H9 (cell line): ENCODE data around the gene KAT8. TPM values are rescaled to one million over a fixed set of nuclear protein-coding genes. Genes with fewer than 3 reads are reported as not detected.
A peak's percentile ranks its signal among the peaks of the same experiment; 100 is the strongest.
"Not testable (repeated sequence)": the region's sequence is repeated elsewhere in the genome, so short reads cannot be mapped to it uniquely, and the experiment has no call there.

Experiments
- DNase-seq: peaks from one replicate; pipeline ENCODE4 v3.0.0-alpha.2; 2017
- H2AFZ ChIP-seq: one replicate; pipeline ENCODE4 v1.6.1; 2013; ENCODE audit warnings: mild to moderate bottlenecking, low read length, control low read depth, moderate library complexity
- H2AK5ac ChIP-seq: 2 replicates; pipeline ENCODE4 v1.6.1; 2013; ENCODE audit warnings: low read length, control low read depth, mixed read lengths; ENCODE audit not compliant: insufficient read length
- H2BK120ac ChIP-seq: one replicate; pipeline ENCODE4 v1.6.1; 2013; ENCODE audit warnings: low read depth, mild to moderate bottlenecking, low read length, control low read depth, inconsistent platforms; ENCODE audit not compliant: poor library complexity, severe bottlenecking
- H2BK12ac ChIP-seq: 2 replicates; pipeline ENCODE4 v1.6.1; 2013; ENCODE audit warnings: low read length, control low read depth, mixed read lengths, low read depth; ENCODE audit not compliant: insufficient read length
- H2BK15ac ChIP-seq: 2 replicates; pipeline ENCODE4 v1.6.1; 2013; ENCODE audit warnings: low read depth, low read length, control low read depth
- H2BK20ac ChIP-seq: one replicate; pipeline ENCODE4 v1.6.1; 2013; ENCODE audit warnings: low read depth, mild to moderate bottlenecking, low read length, control low read depth, inconsistent platforms; ENCODE audit not compliant: poor library complexity, severe bottlenecking
- H2BK5ac ChIP-seq: 2 replicates; pipeline ENCODE4 v1.6.1; 2013; ENCODE audit warnings: low read length, control low read depth, mixed read lengths; ENCODE audit not compliant: insufficient read length
- H3K14ac ChIP-seq: 2 replicates; pipeline ENCODE4 v1.6.1; 2013; ENCODE audit warnings: low read length, control low read depth; ENCODE audit not compliant: insufficient read depth
- H3K18ac ChIP-seq: 2 replicates; pipeline ENCODE4 v1.6.1; 2013; ENCODE audit warnings: low read depth, mild to moderate bottlenecking, mixed read lengths, low read length, control low read depth; ENCODE audit not compliant: insufficient read length
- H3K23ac ChIP-seq: 2 replicates; pipeline ENCODE4 v1.6.1; 2013; ENCODE audit warnings: low read length, control low read depth, mixed read lengths, low read depth; ENCODE audit not compliant: insufficient read length
- H3K23me2 ChIP-seq: 2 replicates; pipeline ENCODE4 v1.6.1; 2013; ENCODE audit warnings: low read depth, mild to moderate bottlenecking, mixed read lengths, low read length, control low read depth; ENCODE audit not compliant: insufficient read length, poor library complexity, severe bottlenecking
- H3K27ac ChIP-seq: 2 replicates; pipeline ENCODE4 v1.5.1; 2013; ENCODE audit warnings: low read length, control low read depth, mixed read lengths, low read depth; ENCODE audit not compliant: insufficient read length
- H3K27me3 ChIP-seq: 2 replicates; pipeline ENCODE4 v1.6.1; 2013; ENCODE audit warnings: low read length, control low read depth, inconsistent platforms; ENCODE audit not compliant: insufficient read depth
- H3K4ac ChIP-seq: 2 replicates; pipeline ENCODE4 v1.6.1; 2013; ENCODE audit warnings: low read depth, mild to moderate bottlenecking, control low read depth, inconsistent platforms, low read length, moderate library complexity
- H3K4me1 ChIP-seq: 2 replicates; pipeline ENCODE4 v1.6.1; 2013; ENCODE audit warnings: low read length, control low read depth, inconsistent platforms; ENCODE audit not compliant: insufficient read depth
- H3K4me2 ChIP-seq: 2 replicates; pipeline ENCODE4 v1.6.1; 2013; ENCODE audit warnings: low read length, control low read depth, mixed read lengths; ENCODE audit not compliant: insufficient read length, insufficient read depth
- H3K56ac ChIP-seq: 2 replicates; pipeline ENCODE4 v1.6.1; 2013; ENCODE audit warnings: low read depth, mild to moderate bottlenecking, mixed read lengths, low read length, control low read depth; ENCODE audit not compliant: insufficient read length
- H3K79me1 ChIP-seq: 2 replicates; pipeline ENCODE4 v1.6.1; 2013; ENCODE audit warnings: low read depth, mild to moderate bottlenecking, moderate library complexity, low read length, control low read depth, inconsistent platforms; ENCODE audit not compliant: insufficient read depth, poor library complexity, severe bottlenecking
- H3K79me2 ChIP-seq: 2 replicates; pipeline ENCODE4 v1.6.1; 2013; ENCODE audit warnings: low read length, control low read depth, inconsistent platforms; ENCODE audit not compliant: insufficient read depth
- H3K9ac ChIP-seq: 2 replicates; pipeline ENCODE4 v1.6.1; 2013; ENCODE audit warnings: low read length, control low read depth, mixed read lengths; ENCODE audit not compliant: insufficient read length; ENCODE audit errors: extremely low read depth
- H3K9me3 ChIP-seq: one replicate; pipeline ENCODE4 v1.6.1; 2013; ENCODE audit warnings: low read depth, low read length, inconsistent platforms; ENCODE audit not compliant: control insufficient read depth
- H3T11ph ChIP-seq: one replicate; pipeline ENCODE4 v1.6.1; 2013; ENCODE audit warnings: mild to moderate bottlenecking, low read length, control low read depth, inconsistent platforms
- H4K20me1 ChIP-seq: one replicate; pipeline ENCODE4 v1.6.1; 2013; ENCODE audit not compliant: control insufficient read depth, insufficient read length, insufficient read depth
- H4K5ac ChIP-seq: 2 replicates; pipeline ENCODE4 v1.6.1; 2013; ENCODE audit warnings: low read depth, mild to moderate bottlenecking, mixed read lengths, low read length, control low read depth; ENCODE audit not compliant: insufficient read length
- H4K8ac ChIP-seq: replicated peaks from 2 replicates; pipeline ENCODE4 v1.6.1; 2013; ENCODE audit warnings: low read length, control low read depth, mixed read lengths, low read depth; ENCODE audit not compliant: insufficient read length
- H4K91ac ChIP-seq: 2 replicates; pipeline ENCODE4 v1.6.1; 2013; ENCODE audit warnings: low read depth, mild to moderate bottlenecking, moderate library complexity, mixed read lengths, low read length, control low read depth; ENCODE audit not compliant: insufficient read length
- H3K27ac Mint-ChIP-seq, 3 experiments: 2 replicates in 2 of 3; 3 replicates in 1 of 3; pipeline ENCODE4 v1.8.0; 2020 to 2021; ENCODE audit warnings: mixed read lengths in 3 of 3, mild to moderate bottlenecking in 1 of 3, moderate library complexity in 1 of 3
- H3K27me3 Mint-ChIP-seq: 2 replicates; pipeline ENCODE4 v1.8.0; 2021; ENCODE audit warnings: low read depth, mild to moderate bottlenecking, moderate library complexity, mixed read lengths
- H3K36me3 Mint-ChIP-seq, 3 experiments: 2 replicates in 2 of 3; 3 replicates in 1 of 3; pipeline ENCODE4 v1.8.0; 2020 to 2021; ENCODE audit warnings: low read depth in 3 of 3, mixed read lengths in 3 of 3; ENCODE audit not compliant: insufficient read depth in 1 of 3
- H3K4me1 Mint-ChIP-seq, 2 experiments: 2 replicates each; pipeline ENCODE4 v1.8.0; 2020; ENCODE audit warnings: mixed read lengths in 2 of 2
- H3K4me3 Mint-ChIP-seq, 2 experiments: 2 replicates in 1 of 2; 3 replicates in 1 of 2; pipeline ENCODE4 v1.8.0; 2020 to 2021; ENCODE audit warnings: mild to moderate bottlenecking in 2 of 2, mixed read lengths in 2 of 2, moderate library complexity in 1 of 2
- H3K9me3 Mint-ChIP-seq, 2 experiments: 2 replicates in 1 of 2; 3 replicates in 1 of 2; pipeline ENCODE4 v1.8.0; 2020; ENCODE audit warnings: mild to moderate bottlenecking in 2 of 2, mixed read lengths in 2 of 2, moderate library complexity in 1 of 2
- CTCF ChIP-seq: fragments of 200-600 bp; sonication (generic); conservative IDR thresholded peaks from 3 replicates; pipeline ENCODE4 v1.8.0; 2021; ENCODE audit warnings: antibody characterized with exemption, mild to moderate bottlenecking
- WGBS: extraction: QIAGEN DNeasy Blood & Tissue Kit; methylation state at CpG from one replicate; pipeline ENCODE4 v1.1.7; 2013; ENCODE audit warnings: missing lambda C conversion rate, low lambda C conversion rate, mixed read lengths; ENCODE audit not compliant: insufficient read length; ENCODE audit errors: extremely low coverage; 5-methylcytosine and 5-hydroxymethylcytosine counted together
- total RNA-seq: library from RNA; stranded (reverse); gene quantifications from 2 replicates; pipeline ENCODE4 v1.2.1, GENCODE V29; 2021

Gene KAT8
- total RNA-seq, 1 experiment from 2014 or later: 52.1 TPM

GRCh38 chr16:31143694-31144148 lies 26.3 kb downstream of the KAT8 start:
- Histone ChIP-seq H4K8ac (no peak overlapping the region), H4K5ac (no peak overlapping the region), H2AFZ (no peak overlapping the region), H3K23ac (no peak overlapping the region), H2AK5ac (no peak overlapping the region), H3K9ac (no peak overlapping the region), H3K18ac (no peak overlapping the region), H3K56ac (no peak overlapping the region), H3K79me1 (no peaks in the 10 kb centered on the region), H2BK15ac (no peak overlapping the region; the same call in 1 of the 2 replicates), H2BK20ac (no peak overlapping the region), H3K14ac (no peak overlapping the region), H3K4ac (no peak overlapping the region), H3K27me3 (no peaks in the 10 kb centered on the region; the same call in 1 of the 2 replicates), H3K79me2 (no peaks in the 10 kb centered on the region), H2BK12ac (no peak overlapping the region), H4K20me1 (no peaks in the 10 kb centered on the region), H3K4me2 (no peak overlapping the region), H2BK120ac (no peak overlapping the region), H2BK5ac (no peak overlapping the region), H3K9me3 (no peaks in the 10 kb centered on the region), H3K4me1 (peaks cover 4% of the 10 kb centered on the region), H3K23me2 (peaks cover 7% of the 10 kb centered on the region), H3K27ac (no peak overlapping the region), H3T11ph (no peak overlapping the region), H4K91ac (no peak overlapping the region)
- DNase-seq: no peak
- TF ChIP-seq CTCF: peak; percentile 35
- H3K27me3 Mint-ChIP-seq: peaks cover 46% of the 10 kb centered on the region
- no peaks in the 10 kb centered on the region; a peak in 1 of 5 replicates for H3K9me3 Mint-ChIP-seq
- no peak overlapping the region for H3K27ac Mint-ChIP-seq
- H3K4me1 Mint-ChIP-seq: peaks cover 24 to 46% of the 10 kb centered on the region in 2 experiments
- no peaks in the 10 kb centered on the region for H3K36me3 Mint-ChIP-seq
- WGBS: no CpG with 5 or more reads among the region's 8 CpGs
- peak overlapping the region in 1 of 2 experiments; percentile 24; a peak in 2 of 5 replicates for H3K4me3 Mint-ChIP-seq

GRCh38 chr16:31144418-31144817 lies 27.0 kb downstream of the KAT8 start:
- H4K5ac ChIP-seq, H3K9me3 Mint-ChIP-seq, H3K4me2 ChIP-seq, H3K23me2 ChIP-seq, H3K4me3 Mint-ChIP-seq, H3K4ac ChIP-seq, H3K27me3 ChIP-seq, H4K20me1 ChIP-seq, H3K18ac ChIP-seq, H2BK15ac ChIP-seq, H2BK120ac ChIP-seq, H3T11ph ChIP-seq, H2AK5ac ChIP-seq, H3K79me2 ChIP-seq, H4K8ac ChIP-seq, H3K4me1 ChIP-seq, H3K9me3 ChIP-seq, H3K79me1 ChIP-seq, H4K91ac ChIP-seq, H3K27ac Mint-ChIP-seq, H2BK5ac ChIP-seq, H3K9ac ChIP-seq, H3K23ac ChIP-seq, H3K36me3 Mint-ChIP-seq, H3K14ac ChIP-seq, H3K27ac ChIP-seq, H2BK20ac ChIP-seq, H3K56ac ChIP-seq, DNase-seq, H2BK12ac ChIP-seq, H2AFZ ChIP-seq: not testable (repeated sequence)
- no CpG with 5 or more reads among the region's 7 CpGs for WGBS
- H3K4me1 Mint-ChIP-seq: peaks cover 22 to 43% of the 10 kb centered on the region in 2 experiments
- peaks cover 46% of the 10 kb centered on the region for H3K27me3 Mint-ChIP-seq
